Endothelial cell of umbilical vein (primary cell): ENCODE measurements around the gene DDR2. TPM values are rescaled to one million over a fixed set of nuclear protein-coding genes. Genes with fewer than 3 reads are reported as not detected.
"Not testable (repeated sequence)": the region's sequence is repeated elsewhere in the genome, so short reads cannot be mapped to it uniquely, and the experiment has no call there.

ENCODE experiments used
- BruUV-seq: library from RNA; stranded (reverse); fragments of 400-500 nt; replicated peaks from 2 replicates; lab custom pipeline; 2021; lab: Mats Ljungman, UMichigan
- CTCF ChIA-PET: fragments of 300-600, 350-600 bp; sonication (Branson Sonifier 250); formaldehyde crosslinking; loops from one replicate; lab custom pipeline; 2021; ENCODE audit warnings: antibody characterized with exemption, inconsistent platforms; lab: Charles Lee
- POLR2A ChIA-PET: fragments of 300-600, 350-600 bp; sonication (Branson Sonifier 250); formaldehyde crosslinking; loops from one replicate; lab custom pipeline; 2021; ENCODE audit warnings: antibody characterized with exemption, inconsistent platforms; lab: Charles Lee
- DNase-seq: peaks from one replicate; pipeline ENCODE4 v3.0.0-alpha.2; 2011; ENCODE audit warnings: low read depth, low spot score
- FAIRE-seq: peaks from 2 replicates; lab custom pipeline; 2011; peaks lifted over from hg19 to GRCh38; lab: Jason Lieb, UNC
- H2AFZ ChIP-seq: 2 replicates; pipeline ENCODE4 v1.6.0; 2012; ENCODE audit warnings: low read depth, low read length, control low read depth, inconsistent platforms
- H3K27ac ChIP-seq: 2 replicates; pipeline ENCODE4 v1.5.1; 2011; ENCODE audit warnings: low read depth, mild to moderate bottlenecking, control low read depth, low read length, moderate library complexity; ENCODE audit not compliant: insufficient read depth
- H3K27me3 ChIP-seq, 2 experiments: 2 replicates each; pipeline versions ENCODE4 v1.6.0 to v1.6.1; 2011; ENCODE audit warnings: low read length in 2 of 2, mixed read lengths in 1 of 2; ENCODE audit not compliant: control insufficient read depth in 2 of 2, insufficient read depth in 2 of 2
- H3K36me3 ChIP-seq, 2 experiments: 2 replicates in 1 of 2; 3 replicates in 1 of 2; pipeline ENCODE4 v1.5.1; 2011; ENCODE audit warnings: low read length in 2 of 2, mild to moderate bottlenecking in 1 of 2, moderate library complexity in 1 of 2; ENCODE audit not compliant: control insufficient read depth in 2 of 2, insufficient read depth in 2 of 2; ENCODE audit errors: extremely low read depth in 1 of 2
- H3K4me1 ChIP-seq: 3 replicates; pipeline ENCODE4 v1.5.1; 2011; ENCODE audit warnings: mild to moderate bottlenecking, low read length; ENCODE audit not compliant: control insufficient read depth, insufficient read depth; ENCODE audit errors: extremely low read depth
- H3K4me2 ChIP-seq: 2 replicates; pipeline ENCODE4 v1.6.1; 2011; ENCODE audit warnings: low read length, control low read depth, mixed read lengths; ENCODE audit not compliant: insufficient read depth
- H3K4me3 ChIP-seq, 3 experiments: fragments of 200-600 bp in 1 of 3; sonication (generic), shearing (Covaris generic) in 1 of 3; replicated peaks in 1 of 3; 2 replicates each; pipeline ENCODE4 v1.5.1; 2011 to 2016; ENCODE audit warnings: control low read depth in 3 of 3, low read length in 3 of 3, mild to moderate bottlenecking in 2 of 3, inconsistent platforms in 1 of 3, low read depth in 1 of 3, moderate library complexity in 1 of 3; ENCODE audit not compliant: insufficient read depth in 1 of 3
- H3K79me2 ChIP-seq: 2 replicates; pipeline ENCODE4 v1.6.0; 2012; ENCODE audit warnings: low read length, inconsistent platforms; ENCODE audit not compliant: control insufficient read depth, insufficient read depth
- H3K9ac ChIP-seq: replicated peaks from 2 replicates; pipeline ENCODE3; 2011; ENCODE audit warnings: low read length, control low read depth; ENCODE audit not compliant: insufficient read depth; ENCODE audit errors: extremely low read depth
- H3K9me1 ChIP-seq: replicated peaks from 3 replicates; pipeline ENCODE4 v1.6.0; 2011; ENCODE audit warnings: mild to moderate bottlenecking, low read length; ENCODE audit not compliant: control insufficient read depth, insufficient read depth; ENCODE audit errors: extremely low read depth
- H3K9me3 ChIP-seq: replicated peaks from 2 replicates; pipeline ENCODE4 v1.5.1; 2012; ENCODE audit warnings: low read length, inconsistent platforms; ENCODE audit not compliant: control insufficient read depth, insufficient read depth
- H4K20me1 ChIP-seq: replicated peaks from 2 replicates; pipeline ENCODE3; 2011; ENCODE audit warnings: mild to moderate bottlenecking, low read length; ENCODE audit not compliant: control insufficient read depth, insufficient read depth; ENCODE audit errors: extremely low read depth
- EZH2 ChIP-seq: IDR thresholded peaks from 2 replicates; pipeline ENCODE4 v1.6.1; 2012; ENCODE audit warnings: borderline replicate concordance, low read depth, mild to moderate bottlenecking, moderate library complexity, low read length, inconsistent platforms; ENCODE audit not compliant: severe bottlenecking
- GATA2 ChIP-seq: IDR thresholded peaks from 2 replicates; pipeline ENCODE4 v1.7.0; 2011; ENCODE audit warnings: low read depth, mild to moderate bottlenecking, moderate library complexity, mixed read lengths, low read length; ENCODE audit not compliant: insufficient read length, insufficient read depth
- JUN ChIP-seq: IDR thresholded peaks from 2 replicates; pipeline ENCODE4 v1.6.1; 2011; ENCODE audit warnings: borderline replicate concordance, low read depth; ENCODE audit not compliant: insufficient read length, insufficient read depth
- POLR2AphosphoS5 ChIP-seq: IDR thresholded peaks from 2 replicates; pipeline ENCODE4 v1.6.1; 2012; ENCODE audit warnings: low read depth, mild to moderate bottlenecking, control low read depth, low read length, moderate library complexity; ENCODE audit not compliant: insufficient read depth
- dilution Hi-C: fragments of 300-500 bp; cut with MboI; formaldehyde crosslinking; loops from one replicate; pipeline ENCODE4 v1.15.0; 2019; ENCODE audit warnings: low sequenced_read_pairs; ENCODE audit not compliant: extremely low pct_ligation_motif_present
- intact Hi-C: fragments of 100-400 bp; cut with micrococcal nuclease; formaldehyde crosslinking; loops from one replicate; pipeline ENCODE4 v1.10.0; 2022
- polyA plus RNA-seq, 4 experiments: library from polyadenylated mRNA; depleted of rRNA in 3 of 4; stranded (reverse) in 3 of 4; unstranded in 1 of 4; fragments of >200 nt; gene quantifications; 2 replicates each; pipeline versions ENCODE4 v1.2.1 to v1.2.3, GENCODE V29; 2011 to 2012; ENCODE audit warnings: missing spikeins in 1 of 4
- total RNA-seq: library from RNA; stranded (reverse); gene quantifications from 2 replicates; pipeline ENCODE4 v1.2.3, GENCODE V29; 2021
- TF ChIP-seq, protein P1 (sequence below): IDR thresholded peaks from 2 replicates; pipeline ENCODE4 v1.6.1; 2011; ENCODE audit not compliant: insufficient read depth, insufficient read length
- TF ChIP-seq, protein P2 (sequence below), 2 donors: IDR thresholded peaks; 1 replicate in 1 of 2; 2 replicates in 1 of 2; pipeline ENCODE4 v1.5.1; 2011; ENCODE audit warnings: low read length in 2 of 2, mild to moderate bottlenecking in 2 of 2, moderate library complexity in 2 of 2, control low read depth in 1 of 2, inconsistent platforms in 1 of 2, low read depth in 1 of 2; ENCODE audit not compliant: insufficient read depth in 1 of 2; ENCODE audit errors: extremely low read depth in 1 of 2

The DDR2 gene
- total and polyA plus RNA-seq, 2 donors (not counting 3 experiments of a cell fraction or from before 2014, with no cell fraction given): 27.8 to 30.8 TPM

DNA sequence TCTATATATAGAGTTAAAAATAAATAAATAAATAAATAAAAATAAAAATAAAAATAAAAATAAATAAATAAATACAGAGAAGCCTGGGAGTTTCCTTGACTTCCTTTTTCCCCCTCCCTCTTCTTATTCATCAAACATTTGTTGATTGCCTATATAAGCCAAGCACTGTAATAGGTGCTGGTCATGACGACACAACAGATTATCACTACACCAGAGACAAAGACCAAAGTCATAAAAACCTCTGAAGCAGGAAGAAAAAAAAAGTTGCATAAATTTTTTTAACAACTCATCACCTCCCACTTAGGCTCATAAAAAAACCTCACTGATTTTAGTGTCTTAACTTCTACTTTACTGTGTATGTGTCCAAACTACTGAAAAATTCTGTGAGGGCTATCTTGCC lies 95.2 kb downstream of the DDR2 start:
- H3K79me2 ChIP-seq, H2AFZ ChIP-seq, H3K9me3 ChIP-seq, H3K27ac ChIP-seq, H3K9ac ChIP-seq, H3K9me1 ChIP-seq, DNase-seq, H3K4me1 ChIP-seq, H3K4me3 ChIP-seq, BruUV-seq, POLR2A ChIA-PET, intact Hi-C loops, H4K20me1 ChIP-seq, H3K4me2 ChIP-seq, H3K36me3 ChIP-seq, dilution Hi-C loops, H3K27me3 ChIP-seq: not testable (repeated sequence)
- FAIRE-seq: peak; percentile 70
- CTCF ChIA-PET: interaction anchor here (1.0 kb wide), 1 partner anchor 8 kb away, joined by 3 read pairs; no protein-coding TSS in a partner anchor

DNA sequence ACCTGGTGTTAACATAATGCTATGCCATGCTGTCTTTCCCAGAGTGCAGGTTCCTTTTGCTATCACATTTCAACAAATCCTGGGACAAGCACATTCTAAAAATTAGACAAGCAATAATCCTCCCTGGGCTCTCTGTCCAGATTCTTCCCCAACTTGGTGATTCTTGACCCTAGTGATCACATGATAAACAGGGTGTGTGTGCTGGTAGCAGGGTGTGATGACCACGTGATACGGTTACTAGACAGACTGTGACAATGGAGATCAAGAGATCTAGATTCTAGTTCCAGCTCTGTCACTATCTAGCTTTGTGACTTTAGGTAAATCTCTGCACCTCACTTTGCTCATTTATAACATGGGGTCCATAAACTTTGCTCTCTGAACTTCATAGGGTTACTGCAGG lies 96.3 kb downstream of the DDR2 start:
- POLR2A ChIA-PET: no interaction called here

DNA sequence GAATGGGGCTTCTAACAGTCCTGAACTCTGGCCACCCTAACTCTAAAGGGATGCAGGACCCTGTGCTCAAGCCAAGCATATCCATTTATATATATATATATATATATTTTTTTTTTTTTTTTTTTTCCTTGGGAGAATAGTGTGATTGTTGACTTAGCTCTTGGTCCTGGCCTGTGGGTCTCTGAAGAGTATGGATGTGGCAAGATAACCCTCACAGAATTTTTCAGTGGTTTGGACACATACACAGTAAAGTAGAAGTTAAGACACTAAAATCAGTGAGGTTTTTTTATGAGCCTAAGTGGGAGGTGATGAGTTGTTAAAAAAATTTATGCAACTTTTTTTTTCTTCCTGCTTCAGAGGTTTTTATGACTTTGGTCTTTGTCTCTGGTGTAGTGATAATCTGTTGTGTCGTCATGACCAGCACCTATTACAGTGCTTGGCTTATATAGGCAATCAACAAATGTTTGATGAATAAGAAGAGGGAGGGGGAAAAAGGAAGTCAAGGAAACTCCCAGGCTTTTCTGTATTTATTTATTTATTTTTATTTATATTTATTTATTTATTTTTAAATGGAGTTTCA lies 97.0 kb downstream of the DDR2 start:
- POLR2A ChIA-PET, H3K36me3 ChIP-seq, H3K4me1 ChIP-seq, H3K4me3 ChIP-seq, H3K9ac ChIP-seq, dilution Hi-C loops, H3K27me3 ChIP-seq, H3K4me2 ChIP-seq, H3K27ac ChIP-seq, H3K9me1 ChIP-seq, H3K79me2 ChIP-seq, H4K20me1 ChIP-seq, BruUV-seq, DNase-seq, H2AFZ ChIP-seq, intact Hi-C loops, H3K9me3 ChIP-seq, CTCF ChIA-PET: not testable (repeated sequence)
- peak; percentile 63 for FAIRE-seq

More for the DNA sequence above, 96.3 kb downstream of the DDR2 start:
- dilution Hi-C loops: no loop called here
- Histone ChIP-seq H4K20me1 (no peaks in the 10 kb centered on the region), H2AFZ (no peak overlapping the region), H3K9me1 (no peaks in the 10 kb centered on the region), H3K9me3 (no peaks in the 10 kb centered on the region), H3K79me2 (no peaks in the 10 kb centered on the region), H3K9ac (no peak overlapping the region), H3K4me1 (no peaks in the 10 kb centered on the region), H3K36me3 (no peaks in the 10 kb centered on the region), H3K27ac (no peak overlapping the region), H3K27me3 (no peaks in the 10 kb centered on the region), H3K4me2 (no peak overlapping the region), H3K4me3 (no peak overlapping the region)
- no peak for FAIRE-seq
- no peak for DNase-seq
- CTCF ChIA-PET: no interaction called here
- intact Hi-C loops: no loop called here
- no peak for TF ChIP-seq EZH2
- TF ChIP-seq, protein P1, sequence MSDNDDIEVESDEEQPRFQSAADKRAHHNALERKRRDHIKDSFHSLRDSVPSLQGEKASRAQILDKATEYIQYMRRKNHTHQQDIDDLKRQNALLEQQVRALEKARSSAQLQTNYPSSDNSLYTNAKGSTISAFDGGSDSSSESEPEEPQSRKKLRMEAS: no peak
- no peak for TF ChIP-seq JUN
- no peak for TF ChIP-seq GATA2
- no peak for TF ChIP-seq POLR2AphosphoS5
- TF ChIP-seq, protein P2, sequence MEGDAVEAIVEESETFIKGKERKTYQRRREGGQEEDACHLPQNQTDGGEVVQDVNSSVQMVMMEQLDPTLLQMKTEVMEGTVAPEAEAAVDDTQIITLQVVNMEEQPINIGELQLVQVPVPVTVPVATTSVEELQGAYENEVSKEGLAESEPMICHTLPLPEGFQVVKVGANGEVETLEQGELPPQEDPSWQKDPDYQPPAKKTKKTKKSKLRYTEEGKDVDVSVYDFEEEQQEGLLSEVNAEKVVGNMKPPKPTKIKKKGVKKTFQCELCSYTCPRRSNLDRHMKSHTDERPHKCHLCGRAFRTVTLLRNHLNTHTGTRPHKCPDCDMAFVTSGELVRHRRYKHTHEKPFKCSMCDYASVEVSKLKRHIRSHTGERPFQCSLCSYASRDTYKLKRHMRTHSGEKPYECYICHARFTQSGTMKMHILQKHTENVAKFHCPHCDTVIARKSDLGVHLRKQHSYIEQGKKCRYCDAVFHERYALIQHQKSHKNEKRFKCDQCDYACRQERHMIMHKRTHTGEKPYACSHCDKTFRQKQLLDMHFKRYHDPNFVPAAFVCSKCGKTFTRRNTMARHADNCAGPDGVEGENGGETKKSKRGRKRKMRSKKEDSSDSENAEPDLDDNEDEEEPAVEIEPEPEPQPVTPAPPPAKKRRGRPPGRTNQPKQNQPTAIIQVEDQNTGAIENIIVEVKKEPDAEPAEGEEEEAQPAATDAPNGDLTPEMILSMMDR (IDR thresholded peaks at IDR 0.05; ENCODE audit: extremely low read depth in 1 of 2, insufficient read depth in 1 of 2, low read depth in 1 of 2, low read length in 2 of 2): no peak
- no TSS peak for BruUV-seq
